Measurements from ENCODE around the gene ABHD16B.
"Not testable (repeated sequence)": the region's sequence is repeated elsewhere in the genome, so short reads cannot be mapped to it uniquely, and the experiment has no call there.

ABHD16B gene

DNA sequence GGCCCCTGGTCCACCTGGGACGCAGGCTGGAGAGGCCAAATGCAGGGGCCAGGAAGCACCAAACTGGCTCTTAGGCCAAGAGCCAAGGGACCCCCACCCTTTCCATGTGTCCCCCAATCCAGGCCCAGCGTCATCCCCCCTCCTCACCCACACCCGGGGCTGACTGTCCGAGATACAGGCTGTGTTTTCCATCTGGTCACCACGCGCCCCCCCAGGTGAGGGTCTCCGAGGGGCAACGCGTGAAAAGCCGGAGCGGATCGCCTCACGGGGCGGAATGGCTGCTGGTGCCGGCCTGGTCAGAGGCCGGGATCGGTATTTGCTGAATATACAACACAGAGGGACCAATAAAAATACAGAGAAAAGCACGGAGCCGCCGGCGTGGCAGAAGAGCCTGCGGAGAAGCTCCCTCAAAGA is 5.2 kb upstream of the ABHD16B start:
- DNase-seq: no peak

DNA sequence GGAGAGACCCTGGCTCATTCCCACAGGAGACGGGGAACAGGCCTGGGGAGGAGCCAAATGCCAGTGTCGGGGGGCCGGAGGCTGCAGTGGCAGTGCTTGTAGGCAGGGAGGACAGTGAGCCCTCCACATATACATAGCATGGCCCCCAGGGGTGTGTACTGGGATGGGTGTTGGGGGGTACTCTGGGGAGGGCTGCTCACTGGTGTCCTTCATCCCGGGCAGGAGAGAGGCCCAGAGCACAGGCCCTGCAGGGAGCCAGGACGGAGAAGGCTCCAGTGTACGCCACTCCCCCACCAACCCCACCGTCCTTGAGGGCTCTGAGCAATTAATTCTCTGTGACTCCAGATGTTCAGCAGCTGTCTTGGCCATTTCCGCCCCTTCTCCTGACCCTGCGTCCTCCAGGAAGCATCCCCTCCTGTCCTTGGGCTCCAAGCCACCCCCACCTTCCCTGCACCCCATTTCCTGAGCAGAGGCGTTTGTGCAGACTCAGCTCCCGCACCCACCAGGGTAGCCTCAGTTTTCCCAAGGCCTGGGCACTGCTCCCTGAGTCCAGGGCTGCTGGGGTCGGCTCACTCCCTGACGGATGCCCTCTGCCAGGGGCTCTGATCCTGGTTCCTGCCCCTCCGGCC is 3.4 kb upstream of the ABHD16B start:
- no peak for DNase-seq

DNA sequence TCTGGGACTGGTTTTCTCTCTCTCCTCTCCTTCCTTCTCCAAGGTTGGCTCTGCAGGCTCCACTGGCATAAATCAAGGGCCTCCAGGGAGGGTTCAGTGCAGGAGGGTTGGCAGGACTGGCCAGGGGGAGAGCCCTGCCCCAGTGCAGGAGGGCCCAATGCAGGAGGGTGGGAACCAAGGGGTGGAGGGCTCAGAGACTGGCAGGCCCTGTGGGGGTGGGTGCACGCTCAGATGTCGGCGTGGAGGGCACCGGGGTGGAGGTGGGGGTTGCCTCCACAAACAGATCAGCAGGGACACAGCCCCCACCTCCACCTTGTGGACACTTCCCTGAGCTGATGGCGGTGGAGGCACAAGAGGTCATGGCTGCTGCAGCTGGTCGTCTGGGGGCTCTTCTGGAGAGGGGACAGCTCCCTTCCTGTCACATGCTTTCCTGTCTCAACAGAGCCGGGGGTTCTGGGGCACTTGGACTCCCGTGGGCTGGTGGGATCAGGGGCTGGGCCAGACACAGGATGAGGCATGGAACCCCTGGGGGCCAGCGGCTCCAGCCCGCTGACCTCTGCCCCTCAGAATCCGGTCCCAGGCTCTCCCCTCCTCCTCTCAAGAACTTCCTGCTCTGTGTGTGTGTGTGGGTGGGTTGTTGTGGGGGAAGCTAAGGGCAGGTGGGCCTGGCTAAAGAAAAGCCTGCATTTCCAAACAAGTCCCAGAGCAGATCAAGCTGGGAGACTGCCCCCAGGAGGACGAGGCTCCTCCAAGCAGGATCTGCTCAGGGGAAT is 2.7 kb upstream of the ABHD16B start:
- peak; percentile 66 for DNase-seq

DNA sequence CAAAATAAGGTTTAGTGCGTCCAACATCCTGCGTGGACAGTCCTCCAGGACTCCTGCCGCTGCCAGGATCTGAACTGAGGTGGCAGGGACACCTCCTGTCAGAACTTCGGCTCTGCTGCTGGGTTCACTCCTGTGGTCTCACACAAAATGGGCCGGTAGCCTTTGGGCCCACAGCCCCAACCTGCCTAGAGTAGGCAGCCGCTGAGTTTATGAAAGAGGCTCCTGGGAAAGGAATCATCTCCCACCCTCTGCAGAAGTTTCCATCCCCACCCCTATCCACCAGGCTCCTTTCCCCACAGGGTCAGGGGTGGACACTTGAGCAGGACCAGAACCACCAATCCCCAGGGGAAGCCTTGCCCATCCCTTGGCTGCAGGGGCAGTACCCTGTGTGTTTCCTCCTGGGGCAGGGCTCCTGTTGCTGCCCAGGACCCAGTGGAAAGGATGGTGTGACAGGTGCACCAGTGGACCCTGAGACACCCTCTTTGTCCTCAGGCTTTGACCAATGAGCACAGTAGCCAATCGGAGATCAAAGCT is 2.1 kb upstream of the ABHD16B start:
- no peak for DNase-seq

DNA sequence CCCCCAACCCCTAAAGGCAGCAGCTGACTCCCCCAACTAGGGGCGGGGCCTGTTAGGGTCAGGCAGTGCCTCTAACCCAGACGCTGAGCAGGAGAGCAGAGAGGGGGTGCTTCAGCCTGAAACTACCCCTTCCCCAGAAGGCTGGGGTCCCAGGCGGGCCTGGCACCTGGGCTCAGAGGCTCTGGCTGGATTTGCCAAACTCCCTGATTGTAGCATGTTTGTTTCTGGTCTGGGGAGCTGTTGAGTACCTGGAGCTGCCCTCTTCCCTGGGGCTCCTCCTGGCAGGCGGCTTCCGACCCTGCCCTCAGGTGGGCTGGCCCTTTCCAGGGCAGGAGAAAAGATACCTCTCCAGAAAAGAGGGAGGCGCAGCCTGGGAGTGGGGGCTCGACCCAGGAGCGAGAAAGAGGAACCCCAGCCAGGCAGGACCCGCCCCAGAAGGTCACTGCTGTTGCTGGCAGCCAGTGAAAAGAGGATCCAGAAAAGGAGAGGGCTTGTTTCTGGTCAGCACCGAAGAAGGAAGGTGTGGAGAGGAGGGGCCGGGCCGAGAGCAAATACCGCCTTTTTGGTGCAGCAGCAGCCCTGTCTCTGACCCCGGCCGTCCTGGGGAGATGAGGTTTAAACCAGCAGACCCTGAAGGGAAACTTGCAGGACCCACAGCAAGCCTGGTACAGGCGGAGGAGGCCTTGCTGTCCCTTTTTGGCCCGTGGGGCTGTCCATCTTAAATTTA is 810 bp upstream of the ABHD16B start:
- DNase-seq: peak; percentile 59

DNA sequence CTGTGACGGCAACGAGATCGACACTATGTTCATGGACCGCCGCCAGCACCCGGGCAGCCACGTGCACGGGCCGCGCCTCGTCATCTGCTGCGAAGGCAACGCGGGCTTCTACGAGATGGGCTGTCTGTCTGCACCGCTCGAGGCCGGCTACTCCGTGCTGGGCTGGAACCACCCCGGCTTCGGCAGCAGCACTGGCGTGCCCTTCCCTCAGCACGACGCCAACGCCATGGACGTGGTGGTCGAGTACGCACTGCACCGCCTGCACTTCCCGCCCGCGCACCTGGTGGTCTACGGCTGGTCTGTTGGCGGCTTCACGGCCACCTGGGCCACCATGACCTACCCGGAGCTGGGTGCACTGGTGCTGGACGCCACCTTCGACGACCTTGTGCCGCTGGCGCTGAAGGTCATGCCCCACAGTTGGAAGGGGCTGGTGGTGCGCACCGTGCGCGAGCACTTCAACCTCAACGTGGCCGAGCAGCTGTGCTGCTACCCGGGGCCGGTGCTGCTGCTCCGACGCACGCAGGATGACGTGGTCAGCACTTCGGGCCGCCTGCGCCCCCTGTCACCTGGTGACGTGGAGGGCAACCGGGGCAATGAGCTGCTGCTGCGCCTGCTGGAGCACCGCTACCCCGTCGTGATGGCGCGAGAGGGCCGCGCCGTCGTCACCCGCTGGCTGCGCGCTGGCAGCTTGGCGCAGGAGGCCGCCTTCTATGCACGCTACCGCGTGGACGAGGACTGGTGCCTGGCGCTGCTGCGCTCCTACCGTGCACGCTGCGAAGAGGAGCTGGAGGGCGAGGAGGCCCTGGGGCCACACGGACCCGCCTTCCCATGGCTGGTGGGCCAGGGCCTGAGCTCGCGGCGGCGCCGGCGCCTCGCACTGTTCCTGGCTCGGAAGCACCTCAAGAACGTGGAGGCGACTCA is 943 bp downstream of the ABHD16B start:
- no peak for DNase-seq

DNA sequence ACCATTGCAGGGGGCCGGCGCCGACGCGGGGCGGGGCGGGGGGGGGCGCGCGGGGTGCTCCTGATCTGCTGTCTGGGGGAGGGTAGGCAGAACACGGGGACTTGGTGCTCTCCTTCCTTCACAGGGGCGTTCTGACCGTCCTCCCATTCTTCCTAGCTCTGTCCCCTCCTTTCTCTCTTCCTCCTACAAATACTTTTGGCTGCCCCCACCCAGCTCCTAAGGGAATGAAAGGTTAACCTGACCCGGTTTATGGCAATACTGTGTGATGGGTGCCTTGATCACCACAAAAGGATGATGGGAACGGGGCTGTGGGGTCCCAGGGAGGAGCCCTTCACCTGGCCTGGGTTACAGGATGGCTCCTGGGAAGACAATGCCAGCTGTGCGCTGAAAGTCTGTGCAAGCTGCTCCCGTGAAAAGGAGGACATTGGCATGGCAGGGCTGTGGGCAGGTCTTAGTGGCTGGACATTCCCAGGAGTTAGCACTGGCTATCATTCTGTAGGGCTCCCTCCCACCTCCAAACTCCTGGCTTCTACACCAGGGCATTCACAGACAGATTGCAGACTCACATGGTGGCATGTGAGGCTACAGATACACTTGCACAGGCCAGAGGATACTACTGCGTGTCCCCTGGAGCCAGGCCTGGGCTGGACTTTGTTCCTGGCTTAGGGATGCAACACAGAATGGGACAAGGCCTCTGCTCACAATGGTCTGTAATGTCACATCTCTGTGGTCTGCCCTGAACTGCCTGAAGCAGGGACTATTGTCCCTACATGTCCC is 1.9 kb downstream of the ABHD16B start:
- DNase-seq: no peak

DNA sequence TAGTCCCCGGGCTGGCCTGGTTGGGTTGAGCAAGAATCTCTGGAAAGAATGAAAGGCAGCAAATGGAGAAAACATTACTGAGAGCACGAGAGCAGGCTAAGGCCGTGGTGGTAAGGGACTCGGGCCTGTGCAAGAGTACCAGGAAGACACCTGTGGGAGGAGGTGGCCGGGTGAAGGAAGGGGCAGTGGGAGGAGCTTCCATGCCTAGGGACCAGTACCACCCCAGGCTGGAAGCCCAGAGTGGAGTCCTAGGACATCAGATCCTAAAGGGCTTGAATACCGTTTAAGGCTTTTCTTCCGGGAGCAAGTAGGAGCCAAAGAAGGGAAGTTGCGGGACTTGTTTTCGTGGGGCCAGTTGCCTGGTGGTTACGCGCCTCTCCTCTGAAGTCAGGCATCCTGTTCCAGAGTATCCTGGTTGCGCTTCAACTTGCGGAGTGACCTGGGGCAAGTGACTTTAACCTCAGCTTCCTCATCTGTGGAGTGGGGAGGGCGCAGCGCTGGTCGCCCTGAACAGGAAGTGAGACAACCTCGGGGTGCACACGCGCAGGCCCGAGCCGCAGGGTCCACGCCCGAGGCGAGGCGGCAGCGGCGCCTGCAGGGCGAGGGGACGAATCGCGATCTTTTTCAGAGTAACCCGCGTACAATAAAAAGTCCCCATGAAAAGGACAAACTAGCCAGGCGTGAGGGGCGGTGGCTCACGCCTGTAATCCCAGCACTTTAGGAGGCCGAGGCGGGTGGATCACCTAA is 2.7 kb downstream of the ABHD16B start:
- peak; percentile 98 for DNase-seq

DNA sequence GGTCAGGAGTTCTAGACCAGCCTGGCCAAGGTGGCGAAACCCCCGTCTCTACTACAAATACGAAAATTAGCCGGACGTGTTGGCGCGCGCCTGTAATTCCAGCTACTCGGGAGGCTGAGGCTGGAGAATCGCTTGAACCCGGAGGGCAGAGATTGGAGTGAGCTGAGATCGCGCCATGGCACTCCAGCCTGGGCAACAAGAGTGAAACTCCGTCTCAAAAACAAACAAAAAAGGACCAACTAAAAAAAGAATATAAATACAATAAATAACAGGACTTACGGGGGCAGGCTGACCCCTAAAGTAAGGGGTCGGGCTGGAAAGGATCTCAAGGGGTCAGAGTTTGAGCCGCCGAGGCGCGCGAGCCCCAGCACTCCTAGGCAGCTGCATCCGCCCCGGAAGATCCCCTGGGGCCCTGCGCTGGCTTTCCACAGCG is 3.3 kb downstream of the ABHD16B start:
- DNase-seq: no peak

DNA sequence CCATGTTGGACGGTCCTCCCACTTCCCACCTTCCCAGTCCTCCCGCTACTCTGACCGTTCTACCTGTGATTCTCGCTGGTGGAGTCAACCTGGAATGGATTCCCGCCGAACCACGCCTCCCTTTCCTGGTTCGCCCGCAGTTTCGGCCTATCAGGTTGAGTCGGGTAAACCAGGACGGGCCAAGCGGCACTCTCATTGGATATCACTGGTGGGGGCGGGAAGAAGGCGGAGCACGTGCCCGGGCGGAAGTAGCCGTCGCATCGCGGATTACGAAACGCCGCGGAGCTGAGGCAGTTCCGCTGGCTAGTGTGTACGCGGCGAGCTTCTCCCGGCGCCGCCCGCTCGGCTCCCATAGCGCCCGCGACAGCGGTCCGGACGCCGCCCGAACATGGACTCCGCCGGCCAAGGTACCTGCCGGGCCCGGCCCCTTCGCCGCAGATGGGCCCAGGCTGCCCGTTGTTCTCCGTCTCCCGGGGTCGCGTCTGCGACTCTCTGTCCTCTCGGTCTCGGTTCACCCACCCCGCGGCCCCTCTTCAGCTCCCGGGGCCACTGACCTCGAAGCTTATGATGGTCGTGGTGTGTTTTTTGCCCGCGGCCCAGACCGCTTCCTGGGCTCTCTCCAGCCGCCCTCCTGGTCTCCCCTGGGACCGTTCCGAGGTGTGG is 3.8 kb downstream of the ABHD16B start, which contains the start of gene TPD52L2:
TSS of gene TPD52L2 (plus strand) at position 293 of the 663 bp plus-strand sequence. CDS start at position 389, 96 bp downstream.
- peak; percentile 98 for DNase-seq

DNA sequence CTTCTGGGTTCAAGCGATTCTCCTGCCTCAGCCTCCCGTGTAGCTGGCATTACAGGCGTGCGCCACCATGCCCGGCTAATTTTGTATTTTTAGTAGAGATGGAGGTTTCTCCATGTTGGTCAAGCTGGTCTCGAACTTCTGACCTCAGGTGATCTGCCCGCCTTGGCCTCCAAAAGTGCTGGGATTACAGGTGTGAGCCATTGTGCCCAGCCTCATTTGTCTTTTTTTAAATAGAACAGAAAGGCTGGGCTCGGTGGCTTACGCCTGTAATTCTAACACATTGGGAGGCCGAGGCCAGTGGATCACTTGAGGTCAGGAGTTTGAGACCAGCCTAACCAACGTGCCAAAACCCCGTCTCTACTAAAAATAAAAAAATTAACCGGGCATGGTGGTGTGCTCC is 5.7 kb downstream of the ABHD16B start:
- DNase-seq: not testable (repeated sequence)

DNA sequence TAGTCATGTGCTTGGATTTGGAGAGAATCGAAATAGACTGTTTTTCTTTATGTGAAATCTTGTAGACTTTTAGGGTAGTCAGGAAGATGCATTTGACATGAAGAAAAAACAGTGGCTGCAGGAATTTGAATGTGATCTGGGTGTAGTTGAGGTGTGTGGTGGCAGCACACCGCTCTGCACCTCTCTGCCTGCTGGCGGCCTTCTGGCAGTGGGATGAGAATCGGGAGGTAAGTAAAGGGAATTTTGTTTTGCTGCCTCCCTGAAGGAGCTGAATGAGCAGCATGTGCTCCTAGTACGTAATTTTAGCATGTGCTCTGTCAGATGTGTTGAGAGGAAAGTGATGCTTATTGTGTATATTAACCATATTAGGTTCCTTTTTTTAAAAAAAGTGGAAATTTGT is 7.0 kb downstream of the ABHD16B start:
- DNase-seq: no peak

DNA sequence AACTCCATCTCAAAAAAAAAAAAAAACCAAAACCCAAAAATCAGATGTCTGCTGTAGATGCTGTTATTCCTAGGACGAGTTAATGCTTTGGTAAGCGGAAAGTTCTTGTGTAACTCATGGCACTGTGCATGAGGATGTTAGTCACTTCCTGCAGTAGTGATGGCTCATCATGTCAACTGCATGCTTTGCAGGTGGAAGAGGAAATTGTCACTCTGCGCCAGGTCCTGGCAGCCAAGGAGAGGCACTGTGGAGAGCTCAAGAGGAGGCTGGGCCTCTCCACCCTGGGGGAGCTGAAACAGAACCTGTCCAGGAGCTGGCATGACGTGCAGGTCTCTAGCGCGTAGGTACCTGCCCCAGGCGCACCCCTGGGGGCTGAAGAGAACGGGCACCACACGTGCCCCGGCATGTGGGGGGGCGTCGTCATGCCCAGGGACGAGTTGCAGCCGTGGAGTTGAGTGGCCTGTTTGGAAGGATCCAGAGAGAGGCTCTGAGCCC is 12.2 kb downstream of the ABHD16B start:
- DNase-seq: peak; percentile 70

DNA sequence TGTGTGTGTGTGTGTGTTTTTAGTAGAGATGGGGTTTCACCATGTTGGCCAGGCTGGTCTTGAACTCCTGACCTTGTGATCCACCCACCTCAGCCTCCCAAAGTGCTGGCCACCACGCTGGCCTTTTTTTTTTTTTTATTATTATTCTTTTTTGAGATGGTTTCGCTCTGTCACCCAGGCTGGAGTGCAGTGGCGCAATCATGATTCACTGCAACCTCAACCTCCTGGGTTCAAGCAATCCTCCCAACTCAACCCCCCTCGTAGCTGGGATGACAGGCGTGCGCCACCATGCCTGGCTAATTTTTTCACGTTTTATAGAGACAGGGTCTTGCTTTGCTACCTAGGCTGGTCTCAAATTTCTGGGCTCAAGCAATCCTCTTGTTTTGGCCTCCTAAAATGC is 12.9 kb downstream of the ABHD16B start:
- DNase-seq: not testable (repeated sequence)

DNA sequence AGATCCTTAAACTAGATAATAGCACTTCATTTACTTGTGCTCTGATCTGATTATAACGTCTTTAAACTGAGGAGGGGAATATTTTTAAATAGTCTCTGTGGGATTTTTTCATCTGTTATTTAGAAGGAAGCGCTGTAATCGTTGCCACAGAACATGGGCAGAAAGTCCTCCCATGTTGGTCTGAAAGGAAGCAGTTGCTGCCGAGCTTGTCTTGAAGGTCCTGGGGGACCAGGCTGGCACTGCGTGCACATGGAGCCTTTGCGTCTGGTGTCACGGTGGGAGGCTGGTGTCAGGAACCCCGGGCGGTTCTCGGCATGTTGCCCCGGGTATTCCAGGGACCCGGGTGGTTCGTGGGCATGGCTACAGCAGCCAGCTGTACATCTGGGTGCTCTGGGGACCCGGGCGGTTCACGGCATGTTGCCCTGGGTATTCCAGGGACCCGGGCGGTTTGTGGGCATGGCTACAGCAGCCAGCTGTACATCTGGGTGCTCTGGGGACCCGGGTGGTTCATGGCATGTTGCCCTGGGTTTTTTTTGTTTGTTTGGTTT is 15.3 kb downstream of the ABHD16B start:
- DNase-seq: no peak

DNA sequence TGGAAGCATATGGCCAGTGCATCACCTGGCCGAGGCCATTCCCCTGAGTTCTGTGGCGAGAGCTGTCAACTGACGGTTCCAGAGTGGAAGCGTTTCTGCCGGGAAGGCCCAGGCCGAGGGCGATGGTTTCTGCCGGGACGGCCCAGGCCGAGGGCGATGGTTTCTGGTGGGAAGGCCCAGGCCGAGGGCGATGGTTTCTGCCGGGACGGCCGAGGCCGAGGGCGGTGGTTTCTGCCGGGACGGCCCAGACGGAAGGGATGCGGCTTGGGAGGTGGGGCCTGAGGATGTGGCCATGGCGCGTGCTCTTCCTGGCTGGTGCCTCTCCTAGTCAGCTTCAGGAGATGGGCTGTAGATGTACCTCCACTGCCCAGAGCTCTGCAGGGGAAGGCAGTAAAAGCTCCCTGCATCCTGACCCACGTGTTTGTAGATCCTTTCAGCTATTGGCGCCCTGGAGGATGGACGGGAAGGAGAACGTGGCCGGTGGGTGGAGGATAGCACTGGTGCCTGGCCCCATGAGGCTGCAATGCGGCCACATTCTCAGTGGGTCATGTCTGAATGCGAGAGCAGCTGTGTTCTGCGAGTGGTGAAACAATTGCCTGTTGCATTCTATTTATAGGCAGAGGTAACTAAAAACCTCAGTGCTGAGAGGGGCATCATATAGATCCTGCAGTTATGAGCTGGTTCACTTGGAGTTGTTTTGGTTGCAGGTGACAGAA is 16.6 kb downstream of the ABHD16B start:
- no peak for DNase-seq

DNA sequence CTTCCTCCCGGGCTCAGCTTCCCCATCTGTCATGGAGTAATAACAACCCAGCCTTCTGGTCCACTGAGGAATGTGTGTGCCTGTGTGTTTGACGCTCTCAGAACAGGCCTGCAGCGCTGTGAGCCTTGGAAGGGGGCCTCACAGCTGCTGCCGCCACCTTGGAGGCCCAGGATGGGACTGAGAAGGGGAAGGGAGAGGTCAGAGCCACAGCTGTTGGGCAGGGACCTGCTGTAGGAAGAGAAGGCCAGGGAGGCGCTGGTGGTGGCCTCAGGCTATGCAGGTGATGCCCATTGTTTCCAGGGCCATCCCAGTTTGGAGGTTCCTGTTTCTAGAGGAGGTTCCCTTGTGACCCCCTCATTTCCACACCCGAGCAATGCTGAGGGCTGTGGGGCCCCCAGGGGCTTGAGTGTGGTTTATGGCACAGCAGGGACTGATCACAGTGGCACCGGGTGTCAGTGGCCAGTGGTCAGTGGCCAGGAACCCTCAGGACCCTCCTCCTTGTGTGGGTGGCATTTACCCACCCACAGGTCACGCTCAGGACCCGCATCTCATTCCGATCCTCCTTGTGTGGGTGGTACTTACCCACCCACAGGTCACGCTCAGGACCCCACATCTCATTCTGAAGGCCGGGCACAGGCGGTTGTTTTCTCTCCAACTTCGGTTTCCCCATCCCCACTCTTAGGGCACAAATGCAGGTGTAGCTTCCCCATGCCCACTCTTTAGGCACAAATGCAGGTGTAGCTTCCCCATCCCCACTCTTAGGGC is 17.8 kb downstream of the ABHD16B start:
- no peak for DNase-seq

DNA sequence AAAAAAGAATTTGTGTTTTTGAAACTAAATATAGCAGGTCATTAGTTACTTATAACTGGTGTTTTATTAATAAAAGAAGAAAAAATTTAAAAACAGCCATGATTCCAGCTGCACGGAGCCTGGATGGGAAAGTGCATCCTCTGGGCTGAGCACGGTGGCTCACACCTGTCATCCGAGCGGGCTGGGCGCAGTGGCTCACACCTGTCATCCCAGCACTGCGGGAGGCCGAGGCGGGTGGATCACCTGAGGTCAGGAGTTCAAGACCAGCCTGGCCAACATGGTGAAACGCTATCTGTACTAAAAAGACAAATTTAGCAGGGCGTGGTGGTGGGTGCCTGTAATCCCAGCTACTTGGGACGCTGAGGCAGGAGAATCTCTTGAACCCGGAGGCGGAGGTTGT is 19.6 kb downstream of the ABHD16B start:
- not testable (repeated sequence) for DNase-seq
